ENCODE data around the gene CSF2. TPM values are rescaled to one million over a fixed set of nuclear protein-coding genes. Genes with fewer than 3 reads are reported as not detected.

Gene CSF2
- total RNA-seq, 2 experiments from 2014 or later: 1.1 to 1.4 TPM

- DNase-seq (no peak), ATAC-seq (ENCODE audit: low read depth) (no peak)
- Mint-ChIP-seq H3K9me3 (no peaks in the 10 kb centered on the region), H3K4me3 (no peak overlapping the region), H3K4me1 (peaks cover 26% of the 10 kb centered on the region), H3K36me3 (no peaks in the 10 kb centered on the region), H3K27me3 (no peaks in the 10 kb centered on the region), H3K27ac (no peak overlapping the region)
- POLR2A ChIA-PET: no interaction called here
Measured at GRCh38 chr5:132076202-132076830, 2.7 kb downstream of the CSF2 start.

- Mint-ChIP-seq H3K36me3 (no peaks in the 10 kb centered on the region), H3K4me1 (peaks cover 26% of the 10 kb centered on the region), H3K9me3 (no peaks in the 10 kb centered on the region), H3K4me3 (no peak overlapping the region), H3K27ac (peak overlapping the region; percentile 34), H3K27me3 (no peaks in the 10 kb centered on the region)
- POLR2A ChIA-PET: no interaction called here
- ATAC-seq (ENCODE audit: low read depth) (no peak), DNase-seq (no peak)
Measured at GRCh38 chr5:132076983-132077382, 3.4 kb downstream of the CSF2 start.

GRCh38 chr5:132079081-132079480 is 5.5 kb downstream of the CSF2 start:
- POLR2A ChIA-PET: interaction anchor here (0.6 kb wide), 1 partner anchor 35 kb away, joined by 4 read pairs; no protein-coding TSS in a partner anchor
- ATAC-seq (ENCODE audit: low read depth) (no peak), DNase-seq (no peak)
- Mint-ChIP-seq H3K27me3 (no peaks in the 10 kb centered on the region), H3K4me3 (no peak overlapping the region), H3K9me3 (no peaks in the 10 kb centered on the region), H3K36me3 (no peaks in the 10 kb centered on the region), H3K4me1 (peaks cover 35% of the 10 kb centered on the region), H3K27ac (no peak overlapping the region)

- H3K27ac Mint-ChIP-seq: no peak overlapping the region
- POLR2A ChIA-PET: no interaction called here
- no peaks in the 10 kb centered on the region for H3K36me3 Mint-ChIP-seq
- no peak overlapping the region for H3K4me3 Mint-ChIP-seq
- H3K4me1 Mint-ChIP-seq: peaks cover 35% of the 10 kb centered on the region
- no peaks in the 10 kb centered on the region for H3K27me3 Mint-ChIP-seq
- DNase-seq: no peak
- H3K9me3 Mint-ChIP-seq: no peaks in the 10 kb centered on the region
- ATAC-seq (ENCODE audit: low read depth): no peak
Measured at GRCh38 chr5:132079619-132080018, 6.0 kb downstream of the CSF2 start.

- no peaks in the 10 kb centered on the region for H3K27me3 Mint-ChIP-seq
- POLR2A ChIA-PET: interaction anchor here (1.2 kb wide), 1 partner anchor 19 kb away, joined by 4 read pairs; no protein-coding TSS in a partner anchor
- no peaks in the 10 kb centered on the region for H3K9me3 Mint-ChIP-seq
- DNase-seq (no peak), ATAC-seq (ENCODE audit: low read depth) (no peak)
- H3K4me1 Mint-ChIP-seq: peaks cover 36% of the 10 kb centered on the region
- no peaks in the 10 kb centered on the region for H3K36me3 Mint-ChIP-seq
- no peak overlapping the region for H3K27ac Mint-ChIP-seq
- no peak overlapping the region for H3K4me3 Mint-ChIP-seq
Measured at GRCh38 chr5:132080595-132080994, 7.0 kb downstream of the CSF2 start.

GRCh38 chr5:132081458-132081857 is 7.9 kb downstream of the CSF2 start:
- peak overlapping the region; percentile 60 for H3K27ac Mint-ChIP-seq
- H3K36me3 Mint-ChIP-seq: no peaks in the 10 kb centered on the region
- POLR2A ChIA-PET: interaction anchor here (1.2 kb wide), 1 partner anchor 18 kb away, joined by 4 read pairs; no protein-coding TSS in a partner anchor
- H3K9me3 Mint-ChIP-seq: no peaks in the 10 kb centered on the region
- no peak overlapping the region for H3K4me3 Mint-ChIP-seq
- peaks cover 38% of the 10 kb centered on the region for H3K4me1 Mint-ChIP-seq
- DNase-seq (no peak), ATAC-seq (ENCODE audit: low read depth) (no peak)
- H3K27me3 Mint-ChIP-seq: no peaks in the 10 kb centered on the region

- H3K27me3 Mint-ChIP-seq: no peaks in the 10 kb centered on the region
- peaks cover 38% of the 10 kb centered on the region for H3K4me1 Mint-ChIP-seq
- ATAC-seq (ENCODE audit: low read depth) (no peak), DNase-seq (peak; percentile 24)
- H3K27ac Mint-ChIP-seq: peak overlapping the region; percentile 69
- no peak overlapping the region for H3K4me3 Mint-ChIP-seq
- no peaks in the 10 kb centered on the region for H3K36me3 Mint-ChIP-seq
- H3K9me3 Mint-ChIP-seq: no peaks in the 10 kb centered on the region
- POLR2A ChIA-PET: no interaction called here
Measured at GRCh38 chr5:132082329-132083023, 8.9 kb downstream of the CSF2 start.

GRCh38 chr5:132083071-132083678 is 9.6 kb downstream of the CSF2 start:
- POLR2A ChIA-PET: interaction anchor here (0.6 kb wide), 1 partner anchor 11 kb away, joined by 3 read pairs; no protein-coding TSS in a partner anchor
- ATAC-seq (ENCODE audit: low read depth) (peak; percentile 69), DNase-seq (peak; percentile 43)
- no peaks in the 10 kb centered on the region for H3K27me3 Mint-ChIP-seq
- H3K27ac Mint-ChIP-seq: peak overlapping the region; percentile 69
- peaks cover 38% of the 10 kb centered on the region for H3K4me1 Mint-ChIP-seq
- no peaks in the 10 kb centered on the region for H3K36me3 Mint-ChIP-seq
- H3K4me3 Mint-ChIP-seq: peak overlapping the region; percentile 0
- H3K9me3 Mint-ChIP-seq: no peaks in the 10 kb centered on the region

GRCh38 chr5:132085686-132086085 is 12.1 kb downstream of the CSF2 start:
- Mint-ChIP-seq H3K4me3 (no peak overlapping the region), H3K4me1 (peaks cover 47% of the 10 kb centered on the region), H3K27me3 (no peaks in the 10 kb centered on the region), H3K9me3 (peaks cover 2% of the 10 kb centered on the region), H3K36me3 (peaks cover 3% of the 10 kb centered on the region), H3K27ac (peak overlapping the region; percentile 8)
- no peak for ATAC-seq (ENCODE audit: low read depth)
- peak; percentile 21 for DNase-seq
- POLR2A ChIA-PET: no interaction called here

- Mint-ChIP-seq H3K36me3 (peaks cover 3% of the 10 kb centered on the region), H3K27ac (no peak overlapping the region), H3K9me3 (peaks cover 2% of the 10 kb centered on the region), H3K27me3 (no peaks in the 10 kb centered on the region), H3K4me3 (no peak overlapping the region), H3K4me1 (peaks cover 47% of the 10 kb centered on the region)
- DNase-seq (no peak), ATAC-seq (ENCODE audit: low read depth) (no peak)
- POLR2A ChIA-PET: no interaction called here
Measured at GRCh38 chr5:132086277-132086794, 12.7 kb downstream of the CSF2 start.

GRCh38 chr5:132087176-132087575 is 13.6 kb downstream of the CSF2 start:
- H3K27me3 Mint-ChIP-seq: no peaks in the 10 kb centered on the region
- peaks cover 3% of the 10 kb centered on the region for H3K36me3 Mint-ChIP-seq
- no peak for ATAC-seq (ENCODE audit: low read depth)
- no peak for DNase-seq
- POLR2A ChIA-PET: no interaction called here
- H3K27ac Mint-ChIP-seq: peak overlapping the region; percentile 42
- H3K9me3 Mint-ChIP-seq: peaks cover 2% of the 10 kb centered on the region
- peaks cover 40% of the 10 kb centered on the region for H3K4me1 Mint-ChIP-seq
- no peak overlapping the region for H3K4me3 Mint-ChIP-seq

GRCh38 chr5:132087661-132088060 is 14.1 kb downstream of the CSF2 start:
- Mint-ChIP-seq H3K36me3 (peaks cover 3% of the 10 kb centered on the region), H3K27ac (no peak overlapping the region), H3K4me1 (peaks cover 36% of the 10 kb centered on the region), H3K4me3 (no peak overlapping the region), H3K27me3 (no peaks in the 10 kb centered on the region), H3K9me3 (peaks cover 2% of the 10 kb centered on the region)
- POLR2A ChIA-PET: interaction anchor here (1.2 kb wide), 1 partner anchor 16 kb away, joined by 4 read pairs; no protein-coding TSS in a partner anchor
- DNase-seq (no peak), ATAC-seq (ENCODE audit: low read depth) (no peak)

- ATAC-seq (ENCODE audit: low read depth) (no peak), DNase-seq (no peak)
- Mint-ChIP-seq H3K36me3 (peaks cover 3% of the 10 kb centered on the region), H3K4me3 (no peak overlapping the region), H3K27me3 (no peaks in the 10 kb centered on the region), H3K9me3 (peaks cover 2% of the 10 kb centered on the region), H3K4me1 (peaks cover 29% of the 10 kb centered on the region), H3K27ac (no peak overlapping the region)
- POLR2A ChIA-PET: interaction anchor here (0.5 kb wide), 1 partner anchor 28 kb away, joined by 3 read pairs; no protein-coding TSS in a partner anchor
Measured at GRCh38 chr5:132089363-132089762, 15.8 kb downstream of the CSF2 start.
